CD4-positive, alpha-beta T cell treated with Interleukin-6 for 4 hours (primary cell): Measurements from ENCODE around the gene IFNA13.
A peak's percentile ranks its signal among the peaks of the same experiment; 100 is the strongest.

Experiments
- DNase-seq: peaks from one replicate; pipeline ENCODE4 v3.0.0-alpha.2; 2020; ENCODE audit warnings: mixed read lengths

Gene IFNA13

DNA sequence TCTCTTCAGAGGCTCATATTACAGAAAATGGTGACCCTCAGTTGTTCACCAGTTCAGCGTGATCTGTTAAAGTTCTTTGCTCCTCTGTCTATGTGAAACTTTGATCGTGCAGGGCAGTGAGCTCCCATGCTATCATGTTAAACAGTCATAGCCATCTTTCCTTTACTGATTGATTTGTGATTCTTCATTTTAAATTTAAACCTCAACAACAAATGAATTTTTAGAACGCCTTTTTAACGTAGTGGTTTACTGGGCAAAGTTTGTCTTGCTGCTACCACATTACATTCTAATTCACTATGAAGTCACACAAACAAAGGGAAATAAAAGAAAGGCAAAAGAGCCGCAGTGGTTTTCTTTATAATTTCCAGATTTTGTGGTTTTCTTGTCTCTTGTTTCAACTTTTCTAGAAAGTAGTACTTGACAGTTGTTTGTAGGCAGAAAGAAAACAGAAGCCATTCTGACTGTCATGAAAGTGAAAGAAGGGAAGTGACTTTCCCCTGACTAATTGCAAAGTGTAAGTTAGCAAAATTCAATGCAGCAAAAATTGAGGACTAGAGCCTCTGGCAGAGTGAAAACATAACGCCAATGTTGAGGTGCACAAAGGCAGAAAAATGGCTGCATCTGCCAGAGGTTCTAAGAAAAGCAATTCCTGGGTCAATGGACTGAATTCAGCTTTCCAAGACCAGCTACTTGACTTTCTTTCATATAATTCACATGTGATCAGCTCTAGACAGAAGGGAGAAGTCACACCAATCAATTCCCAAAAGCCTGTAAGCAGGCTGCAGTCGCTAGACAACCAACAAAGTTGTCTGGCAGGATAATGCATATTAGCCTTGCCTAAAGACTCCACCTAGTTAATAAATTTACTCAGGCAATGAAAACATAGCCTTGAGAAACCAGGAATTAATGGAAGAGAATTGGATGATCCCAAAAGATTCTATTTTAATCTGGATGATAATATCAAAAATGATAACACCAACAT, 10.1 kb downstream of the IFNA13 start:
- DNase-seq = no peak

GRCh38 chr9:21350787-21351186, 17.1 kb downstream of the IFNA13 start, which contains the start of gene IFNA6:
Gene IFNA6 (minus strand): TSS chr9:21350887. CDS start chr9:21350887, 0 bp downstream.
- DNase-seq = no peak

- DNase-seq = no peak
These were observed 19.4 kb downstream of the IFNA13 start for GRCh38 chr9:21348430-21348970.

DNA sequence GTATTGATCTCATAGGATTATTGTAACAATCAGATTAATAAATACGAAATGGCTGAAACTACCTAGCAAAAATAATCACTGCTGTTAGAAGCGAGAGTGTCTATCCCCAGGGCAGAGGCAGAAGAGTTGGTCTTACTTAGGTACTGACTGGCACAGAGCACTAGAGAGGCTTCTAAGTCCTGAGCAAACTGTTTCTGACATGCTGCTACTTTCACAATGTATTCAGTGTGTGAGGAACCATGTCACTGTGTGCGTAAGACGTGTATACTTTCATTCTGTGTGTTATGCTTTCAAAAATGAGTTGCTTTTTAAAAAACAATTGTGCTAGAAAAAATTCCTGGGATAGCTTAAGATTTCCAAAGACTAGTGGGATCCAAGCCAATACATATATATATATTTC, 27.1 kb downstream of the IFNA13 start:
- no peak for DNase-seq

DNA sequence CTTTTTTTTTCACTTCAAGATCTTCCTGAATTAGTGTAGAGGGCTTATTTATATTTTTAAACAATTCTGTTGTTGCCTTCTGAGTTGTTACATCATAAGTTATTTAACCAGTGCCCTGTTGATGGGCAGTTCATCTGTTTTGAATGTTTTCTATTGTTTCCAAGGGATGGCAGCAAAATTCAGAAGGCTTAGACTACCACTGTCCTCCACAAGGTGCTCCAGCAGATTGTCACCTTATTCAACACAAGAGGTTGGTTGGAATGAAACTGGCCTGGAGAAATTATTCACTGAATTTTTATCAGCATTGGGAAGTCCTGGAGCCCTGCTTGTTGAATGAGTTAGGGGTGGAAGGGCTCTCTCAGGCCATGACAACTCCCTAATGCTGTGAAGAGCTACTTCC, 31.4 kb downstream of the IFNA13 start:
- DNase-seq = no peak

- DNase-seq = peak; percentile 92
These were observed 32.9 kb downstream of the IFNA13 start, which contains the start of gene KLHL9 for GRCh38 chr9:21334701-21335632. Gene KLHL9 (minus strand): TSS chr9:21335404. CDS start chr9:21334859, 545 bp downstream.

- DNase-seq = no peak
These were observed 34.6 kb downstream of the IFNA13 start for GRCh38 chr9:21333226-21333625.

GRCh38 chr9:21331676-21332402, 36.0 kb downstream of the IFNA13 start:
- DNase-seq = no peak

DNA sequence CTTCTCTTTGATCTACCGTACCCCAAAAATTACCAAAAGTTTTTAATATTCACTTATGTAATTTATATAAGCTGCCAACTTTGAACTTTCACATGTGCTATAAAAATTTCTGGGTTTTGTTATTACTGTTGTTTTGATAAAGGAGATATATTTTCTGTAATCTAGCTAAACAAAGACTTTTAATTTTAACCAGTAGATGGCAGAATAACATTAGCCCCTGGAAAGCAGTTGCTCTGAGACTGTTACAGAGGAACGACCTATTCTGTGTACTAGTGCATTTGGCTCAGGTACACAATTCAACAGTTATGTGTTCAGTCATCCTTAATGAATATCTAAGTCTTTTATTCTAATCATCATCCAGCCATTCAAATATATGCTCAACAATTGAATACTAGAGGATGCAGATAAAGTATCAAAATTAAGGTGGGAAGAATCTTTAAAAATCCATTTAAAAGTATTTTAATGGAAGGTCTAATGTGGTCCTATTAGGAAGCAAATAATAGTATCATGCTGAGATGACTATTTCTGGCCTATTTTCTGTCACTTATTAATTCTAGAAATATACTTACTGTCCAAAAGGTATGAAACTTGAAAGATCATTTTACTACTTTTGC, 41.2 kb downstream of the IFNA13 start:
- no peak for DNase-seq

GRCh38 chr9:21324047-21324446, 43.8 kb downstream of the IFNA13 start:
- no peak for DNase-seq

GRCh38 chr9:21322911-21323461, 44.9 kb downstream of the IFNA13 start:
- no peak for DNase-seq

- no peak for DNase-seq
These were observed 47.4 kb downstream of the IFNA13 start for GRCh38 chr9:21320465-21320864.

DNA sequence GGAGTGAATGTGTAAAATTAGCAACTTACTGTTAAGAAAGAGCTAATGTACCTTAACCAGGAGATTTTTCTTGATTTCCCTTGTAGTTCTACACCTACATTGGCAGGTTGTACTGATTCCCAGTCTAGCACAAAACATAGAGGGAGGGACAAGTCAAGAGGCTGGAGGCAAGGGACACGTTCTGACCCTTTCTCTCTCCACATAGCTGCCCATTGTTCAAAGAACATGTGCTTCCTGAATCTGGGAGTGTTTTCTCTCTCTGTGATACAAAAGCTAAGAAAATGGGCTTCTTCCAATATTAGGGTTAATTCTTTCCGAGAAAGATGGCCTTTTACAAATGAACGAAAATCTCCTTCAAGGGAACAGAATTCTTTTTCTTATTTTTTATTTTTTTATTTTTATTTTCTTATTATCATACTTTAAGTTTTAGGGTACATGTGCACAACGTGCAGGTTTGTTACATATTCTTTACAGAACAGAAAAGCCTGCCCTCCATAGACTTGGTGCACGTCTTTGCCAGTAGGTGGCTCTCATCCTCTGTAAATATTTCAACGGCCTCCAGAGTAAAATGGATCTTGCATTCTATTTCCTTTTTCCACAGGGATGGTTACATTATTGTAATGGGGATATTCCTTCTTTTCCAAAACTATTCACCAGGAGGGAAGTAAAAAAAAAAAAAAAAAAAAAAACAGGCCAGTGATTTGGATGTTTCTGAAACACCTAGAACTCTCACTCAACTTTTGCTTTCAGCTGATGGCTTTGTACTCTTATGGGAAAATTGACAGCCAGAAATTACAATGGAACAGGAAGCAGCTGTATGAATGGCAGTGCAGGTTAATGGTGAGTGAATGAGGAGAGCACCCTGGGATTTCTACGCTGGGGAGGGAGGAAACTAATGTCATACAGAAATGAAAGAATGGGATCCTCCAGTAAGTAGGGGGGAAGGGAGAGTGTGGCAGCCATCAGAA, 49.6 kb downstream of the IFNA13 start:
- DNase-seq = peak; percentile 31
